ENCODE results near the gene CEBPA. TPM values are rescaled to one million over a fixed set of nuclear protein-coding genes. Genes with fewer than 3 reads are reported as not detected.

The CEBPA gene
- total and polyA plus RNA-seq, 2 experiments from 2014 or later: 0.50 to 2.6 TPM

DNA sequence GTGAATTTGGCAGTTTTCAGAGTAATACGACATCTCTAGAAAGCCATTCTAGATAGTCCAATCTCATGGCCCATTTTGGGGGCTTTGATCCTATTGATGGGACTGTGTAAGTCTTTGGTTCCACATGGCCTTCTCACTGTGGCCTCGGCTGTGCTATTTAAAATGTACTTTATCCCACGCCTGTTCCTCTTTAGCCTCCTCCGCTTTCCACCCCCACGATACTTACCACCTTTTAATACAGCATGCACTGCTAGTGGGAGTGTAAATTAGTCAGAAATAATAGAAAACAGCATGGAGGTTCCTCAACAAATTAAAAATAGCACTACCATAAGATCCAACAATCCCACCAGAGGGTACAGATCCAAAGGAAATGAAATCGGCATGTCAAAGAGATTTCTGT, 42.8 kb upstream of the CEBPA start:
- Histone ChIP-seq H2AFZ (no peak overlapping the region), H3K9me2 (ENCODE audit: insufficient read depth) (no peaks in the 10 kb centered on the region), H3K79me2 (replicated peaks; ENCODE audit: insufficient read depth) (no peaks in the 10 kb centered on the region), H3K27ac (ENCODE audit: low read depth) (no peak overlapping the region), H3F3A (replicated peaks; ENCODE audit: low read depth) (no peaks in the 10 kb centered on the region), H4K20me1 (replicated peaks; ENCODE audit: insufficient read depth) (no peaks in the 10 kb centered on the region), H3K36me3 (ENCODE audit: insufficient read depth) (no peaks in the 10 kb centered on the region), H3K4me2 (no peak overlapping the region), H3K27me3 (ENCODE audit: insufficient read depth) (no peaks in the 10 kb centered on the region), H3K4me1 (ENCODE audit: insufficient read depth) (no peaks in the 10 kb centered on the region), H3K4me3 (no peak overlapping the region)
- Mint-ChIP-seq H3K36me3 (ENCODE audit: low read depth) (no peaks in the 10 kb centered on the region), H3K4me1 (peaks cover 5% of the 10 kb centered on the region), H3K27ac (no peak overlapping the region), H3K27me3 (ENCODE audit: insufficient read depth, low read depth, poor library complexity) (peaks cover 3% of the 10 kb centered on the region), H3K4me3 (no peak overlapping the region), H3K9me3 (no peaks in the 10 kb centered on the region)
- no peak for TF ChIP-seq EZH2phosphoT487 (IDR thresholded peaks at IDR 0.05; ENCODE audit: unreplicated experiment)
- TF ChIP-seq, protein P1, sequence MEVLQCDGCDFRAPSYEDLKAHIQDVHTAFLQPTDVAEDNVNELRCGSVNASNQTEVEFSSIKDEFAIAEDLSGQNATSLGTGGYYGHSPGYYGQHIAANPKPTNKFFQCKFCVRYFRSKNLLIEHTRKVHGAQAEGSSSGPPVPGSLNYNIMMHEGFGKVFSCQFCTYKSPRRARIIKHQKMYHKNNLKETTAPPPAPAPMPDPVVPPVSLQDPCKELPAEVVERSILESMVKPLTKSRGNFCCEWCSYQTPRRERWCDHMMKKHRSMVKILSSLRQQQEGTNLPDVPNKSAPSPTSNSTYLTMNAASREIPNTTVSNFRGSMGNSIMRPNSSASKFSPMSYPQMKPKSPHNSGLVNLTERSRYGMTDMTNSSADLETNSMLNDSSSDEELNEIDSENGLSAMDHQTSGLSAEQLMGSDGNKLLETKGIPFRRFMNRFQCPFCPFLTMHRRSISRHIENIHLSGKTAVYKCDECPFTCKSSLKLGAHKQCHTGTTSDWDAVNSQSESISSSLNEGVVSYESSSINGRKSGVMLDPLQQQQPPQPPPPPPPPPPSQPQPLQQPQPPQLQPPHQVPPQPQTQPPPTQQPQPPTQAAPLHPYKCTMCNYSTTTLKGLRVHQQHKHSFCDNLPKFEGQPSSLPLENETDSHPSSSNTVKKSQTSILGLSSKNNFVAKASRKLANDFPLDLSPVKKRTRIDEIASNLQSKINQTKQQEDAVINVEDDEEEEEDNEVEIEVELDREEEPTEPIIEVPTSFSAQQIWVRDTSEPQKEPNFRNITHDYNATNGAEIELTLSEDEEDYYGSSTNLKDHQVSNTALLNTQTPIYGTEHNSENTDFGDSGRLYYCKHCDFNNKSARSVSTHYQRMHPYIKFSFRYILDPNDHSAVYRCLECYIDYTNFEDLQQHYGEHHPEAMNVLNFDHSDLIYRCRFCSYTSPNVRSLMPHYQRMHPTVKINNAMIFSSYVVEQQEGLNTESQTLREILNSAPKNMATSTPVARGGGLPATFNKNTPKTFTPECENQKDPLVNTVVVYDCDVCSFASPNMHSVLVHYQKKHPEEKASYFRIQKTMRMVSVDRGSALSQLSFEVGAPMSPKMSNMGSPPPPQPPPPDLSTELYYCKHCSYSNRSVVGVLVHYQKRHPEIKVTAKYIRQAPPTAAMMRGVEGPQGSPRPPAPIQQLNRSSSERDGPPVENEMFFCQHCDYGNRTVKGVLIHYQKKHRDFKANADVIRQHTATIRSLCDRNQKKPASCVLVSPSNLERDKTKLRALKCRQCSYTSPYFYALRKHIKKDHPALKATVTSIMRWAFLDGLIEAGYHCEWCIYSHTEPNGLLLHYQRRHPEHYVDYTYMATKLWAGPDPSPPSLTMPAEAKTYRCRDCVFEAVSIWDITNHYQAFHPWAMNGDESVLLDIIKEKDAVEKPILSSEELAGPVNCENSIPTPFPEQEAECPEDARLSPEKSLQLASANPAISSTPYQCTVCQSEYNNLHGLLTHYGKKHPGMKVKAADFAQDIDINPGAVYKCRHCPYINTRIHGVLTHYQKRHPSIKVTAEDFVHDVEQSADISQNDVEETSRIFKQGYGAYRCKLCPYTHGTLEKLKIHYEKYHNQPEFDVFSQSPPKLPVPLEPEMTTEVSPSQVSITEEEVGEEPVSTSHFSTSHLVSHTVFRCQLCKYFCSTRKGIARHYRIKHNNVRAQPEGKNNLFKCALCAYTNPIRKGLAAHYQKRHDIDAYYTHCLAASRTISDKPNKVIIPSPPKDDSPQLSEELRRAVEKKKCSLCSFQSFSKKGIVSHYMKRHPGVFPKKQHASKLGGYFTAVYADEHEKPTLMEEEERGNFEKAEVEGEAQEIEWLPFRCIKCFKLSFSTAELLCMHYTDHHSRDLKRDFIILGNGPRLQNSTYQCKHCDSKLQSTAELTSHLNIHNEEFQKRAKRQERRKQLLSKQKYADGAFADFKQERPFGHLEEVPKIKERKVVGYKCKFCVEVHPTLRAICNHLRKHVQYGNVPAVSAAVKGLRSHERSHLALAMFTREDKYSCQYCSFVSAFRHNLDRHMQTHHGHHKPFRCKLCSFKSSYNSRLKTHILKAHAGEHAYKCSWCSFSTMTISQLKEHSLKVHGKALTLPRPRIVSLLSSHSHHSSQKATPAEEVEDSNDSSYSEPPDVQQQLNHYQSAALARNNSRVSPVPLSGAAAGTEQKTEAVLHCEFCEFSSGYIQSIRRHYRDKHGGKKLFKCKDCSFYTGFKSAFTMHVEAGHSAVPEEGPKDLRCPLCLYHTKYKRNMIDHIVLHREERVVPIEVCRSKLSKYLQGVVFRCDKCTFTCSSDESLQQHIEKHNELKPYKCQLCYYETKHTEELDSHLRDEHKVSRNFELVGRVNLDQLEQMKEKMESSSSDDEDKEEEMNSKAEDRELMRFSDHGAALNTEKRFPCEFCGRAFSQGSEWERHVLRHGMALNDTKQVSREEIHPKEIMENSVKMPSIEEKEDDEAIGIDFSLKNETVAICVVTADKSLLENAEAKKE (CRISPR knock-in tag; IDR thresholded peaks at IDR 0.05): no peak
- no peak for TF ChIP-seq STAT1 (IDR thresholded peaks at IDR 0.05; ENCODE audit: unreplicated experiment)
- TF ChIP-seq JUNB (IDR thresholded peaks at IDR 0.05; ENCODE audit: unreplicated experiment): no peak
- TF ChIP-seq ZNF114 (CRISPR knock-in tag; IDR thresholded peaks at IDR 0.05): no peak
- no peak for TF ChIP-seq EZH2 (IDR thresholded peaks at IDR 0.05; ENCODE audit: low read depth, unreplicated experiment)
- TF ChIP-seq REST (IDR thresholded peaks at IDR 0.05; ENCODE audit: unreplicated experiment): no peak
- no peak for TF ChIP-seq ETS1 (IDR thresholded peaks at IDR 0.05)
- TF ChIP-seq, protein P2, sequence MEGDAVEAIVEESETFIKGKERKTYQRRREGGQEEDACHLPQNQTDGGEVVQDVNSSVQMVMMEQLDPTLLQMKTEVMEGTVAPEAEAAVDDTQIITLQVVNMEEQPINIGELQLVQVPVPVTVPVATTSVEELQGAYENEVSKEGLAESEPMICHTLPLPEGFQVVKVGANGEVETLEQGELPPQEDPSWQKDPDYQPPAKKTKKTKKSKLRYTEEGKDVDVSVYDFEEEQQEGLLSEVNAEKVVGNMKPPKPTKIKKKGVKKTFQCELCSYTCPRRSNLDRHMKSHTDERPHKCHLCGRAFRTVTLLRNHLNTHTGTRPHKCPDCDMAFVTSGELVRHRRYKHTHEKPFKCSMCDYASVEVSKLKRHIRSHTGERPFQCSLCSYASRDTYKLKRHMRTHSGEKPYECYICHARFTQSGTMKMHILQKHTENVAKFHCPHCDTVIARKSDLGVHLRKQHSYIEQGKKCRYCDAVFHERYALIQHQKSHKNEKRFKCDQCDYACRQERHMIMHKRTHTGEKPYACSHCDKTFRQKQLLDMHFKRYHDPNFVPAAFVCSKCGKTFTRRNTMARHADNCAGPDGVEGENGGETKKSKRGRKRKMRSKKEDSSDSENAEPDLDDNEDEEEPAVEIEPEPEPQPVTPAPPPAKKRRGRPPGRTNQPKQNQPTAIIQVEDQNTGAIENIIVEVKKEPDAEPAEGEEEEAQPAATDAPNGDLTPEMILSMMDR (conservative IDR thresholded peaks at IDR 0.05; ENCODE audit: low read depth in 2 of 2): no peak
- TF ChIP-seq CREB1 (CRISPR knock-in tag; IDR thresholded peaks at IDR 0.05; ENCODE audit: low read depth): no peak
- no peak for TF ChIP-seq NANOG (IDR thresholded peaks at IDR 0.05; ENCODE audit: borderline replicate concordance)
- TF ChIP-seq POLR2AphosphoS5 (IDR thresholded peaks at IDR 0.05; ENCODE audit: low read depth): no peak
- TF ChIP-seq ZNF331 (CRISPR knock-in tag; IDR thresholded peaks at IDR 0.05; ENCODE audit: low read depth): no peak
- no peak for ATAC-seq
- no peak for DNase-seq (ENCODE audit: low spot score)

All from GM23338 (cell line).